Upper lobe of right lung (tissue), 1 donor: ENCODE data around the gene VSIG1. TPM values are rescaled to one million over a fixed set of nuclear protein-coding genes. Genes with fewer than 3 reads are reported as not detected.

Experiments used
- ATAC-seq: fragments of 200-7000 bp; cut with Tn5 transposase; one replicate; pipeline ENCODE4 v1.9.1; 2020; ENCODE audit warnings: mild to moderate bottlenecking, moderate library complexity
- DNase-seq: peaks from one replicate; pipeline ENCODE4 v3.0.0-alpha.2; 2020
- H3K27ac ChIP-seq: fragments of 200-600 bp; one replicate; pipeline ENCODE4 v1.8.0; 2022
- H3K27me3 ChIP-seq: fragments of 200-600 bp; one replicate; pipeline ENCODE4 v1.8.0; 2022; ENCODE audit warnings: mild to moderate bottlenecking
- H3K36me3 ChIP-seq: fragments of 200-600 bp; one replicate; pipeline ENCODE4 v1.8.0; 2022
- H3K4me1 ChIP-seq: fragments of 200-600 bp; one replicate; pipeline ENCODE4 v1.8.0; 2022
- H3K4me3 ChIP-seq: fragments of 200-600 bp; one replicate; pipeline ENCODE4 v1.8.0; 2022; ENCODE audit warnings: mild to moderate bottlenecking
- H3K9me3 ChIP-seq: fragments of 200-600 bp; one replicate; pipeline ENCODE4 v1.8.0; 2022
- intact Hi-C: fragments of 100-400 bp; cut with DNase I; formaldehyde crosslinking; loops from one replicate; pipeline ENCODE4 v1.11.0; 2022
- total RNA-seq: library from RNA; stranded (reverse); fragmentation: NEBNext Ultra II Directional; extraction: Animal tissue kit (Norgen Biotek cat#: 25700); gene quantifications from one replicate; pipeline ENCODE4 v1.2.1, GENCODE V29; 2021
- TF ChIP-seq, protein P1 (sequence below): fragments of 200-600 bp; IDR thresholded peaks from one replicate; pipeline ENCODE4 v1.8.0; 2022; ENCODE audit warnings: antibody characterized with exemption
- donor health status: DM: no; HTN: yes; CAD: no; lungs with severe emphysema.

Gene VSIG1
- total RNA-seq, 1 donor from 2014 or later = 1.1 TPM

DNA sequence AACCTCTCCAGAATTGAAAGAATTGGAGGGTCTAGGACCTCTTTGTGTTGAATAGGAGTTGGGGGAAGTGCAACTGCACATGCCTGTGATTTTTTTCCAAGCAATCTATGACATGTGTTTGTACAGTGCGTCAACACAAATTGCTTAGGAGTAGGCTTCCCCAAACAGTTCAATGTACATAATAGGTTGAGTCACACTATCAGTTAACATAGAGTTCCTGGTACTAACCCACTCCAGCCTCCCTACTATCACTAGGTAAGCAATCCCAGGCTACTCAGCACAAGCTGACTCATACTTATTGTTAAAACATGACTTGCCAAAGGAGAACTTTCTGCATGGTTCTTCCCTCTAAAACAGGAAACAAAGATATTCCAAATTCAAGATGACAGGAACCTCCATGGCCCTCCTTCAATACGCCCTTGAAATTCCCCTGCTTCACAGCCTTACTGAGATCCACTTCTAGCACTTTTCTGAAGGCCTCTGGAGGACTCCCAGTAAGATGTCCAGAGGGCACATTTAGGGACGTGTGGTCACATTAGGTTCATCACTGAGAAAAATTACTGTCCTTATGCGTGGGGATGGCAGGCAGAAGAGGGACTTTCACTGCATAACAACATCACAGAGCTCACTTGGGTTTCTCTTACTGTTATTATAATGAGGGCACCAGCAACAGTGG is 8.4 kb upstream of the VSIG1 start:
- no peak overlapping the region for H3K4me3 ChIP-seq
- no peak overlapping the region for H3K27ac ChIP-seq
- H3K36me3 ChIP-seq = no peaks in the 10 kb centered on the region
- H3K9me3 ChIP-seq = no peaks in the 10 kb centered on the region
- H3K4me1 ChIP-seq = no peaks in the 10 kb centered on the region
- DNase-seq (no peak), ATAC-seq (peak; percentile 93)
- TF ChIP-seq, protein P1, sequence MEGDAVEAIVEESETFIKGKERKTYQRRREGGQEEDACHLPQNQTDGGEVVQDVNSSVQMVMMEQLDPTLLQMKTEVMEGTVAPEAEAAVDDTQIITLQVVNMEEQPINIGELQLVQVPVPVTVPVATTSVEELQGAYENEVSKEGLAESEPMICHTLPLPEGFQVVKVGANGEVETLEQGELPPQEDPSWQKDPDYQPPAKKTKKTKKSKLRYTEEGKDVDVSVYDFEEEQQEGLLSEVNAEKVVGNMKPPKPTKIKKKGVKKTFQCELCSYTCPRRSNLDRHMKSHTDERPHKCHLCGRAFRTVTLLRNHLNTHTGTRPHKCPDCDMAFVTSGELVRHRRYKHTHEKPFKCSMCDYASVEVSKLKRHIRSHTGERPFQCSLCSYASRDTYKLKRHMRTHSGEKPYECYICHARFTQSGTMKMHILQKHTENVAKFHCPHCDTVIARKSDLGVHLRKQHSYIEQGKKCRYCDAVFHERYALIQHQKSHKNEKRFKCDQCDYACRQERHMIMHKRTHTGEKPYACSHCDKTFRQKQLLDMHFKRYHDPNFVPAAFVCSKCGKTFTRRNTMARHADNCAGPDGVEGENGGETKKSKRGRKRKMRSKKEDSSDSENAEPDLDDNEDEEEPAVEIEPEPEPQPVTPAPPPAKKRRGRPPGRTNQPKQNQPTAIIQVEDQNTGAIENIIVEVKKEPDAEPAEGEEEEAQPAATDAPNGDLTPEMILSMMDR = no peak
- no peaks in the 10 kb centered on the region for H3K27me3 ChIP-seq
- intact Hi-C loops = no loop called here

DNA sequence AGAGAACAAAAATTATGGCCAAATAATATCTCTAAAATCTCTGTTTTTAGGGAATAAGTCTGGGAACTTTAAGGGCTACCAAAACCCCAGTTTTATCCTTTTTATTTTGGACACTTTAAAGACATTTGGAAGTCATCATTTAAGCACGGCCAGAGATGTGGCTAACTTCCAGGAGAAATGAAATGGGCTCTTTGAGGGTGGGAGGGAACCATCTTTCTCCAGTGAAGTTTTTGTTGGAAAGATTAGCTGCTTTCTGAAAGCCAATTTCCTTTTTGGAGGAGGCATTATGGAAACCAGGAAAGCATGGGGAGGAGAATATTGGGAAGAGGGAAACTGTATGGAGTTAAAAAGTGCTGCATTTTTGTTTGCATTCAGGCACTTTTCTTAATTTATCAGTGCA is 4.8 kb downstream of the VSIG1 start:
- no peaks in the 10 kb centered on the region for H3K36me3 ChIP-seq
- H3K9me3 ChIP-seq = no peaks in the 10 kb centered on the region
- DNase-seq = no peak
- intact Hi-C loops = no loop called here
- no peak overlapping the region for H3K4me3 ChIP-seq
- no peaks in the 10 kb centered on the region for H3K4me1 ChIP-seq
- ATAC-seq = no peak
- TF ChIP-seq, protein P1 = no peak
- no peaks in the 10 kb centered on the region for H3K27me3 ChIP-seq
- no peak overlapping the region for H3K27ac ChIP-seq

DNA sequence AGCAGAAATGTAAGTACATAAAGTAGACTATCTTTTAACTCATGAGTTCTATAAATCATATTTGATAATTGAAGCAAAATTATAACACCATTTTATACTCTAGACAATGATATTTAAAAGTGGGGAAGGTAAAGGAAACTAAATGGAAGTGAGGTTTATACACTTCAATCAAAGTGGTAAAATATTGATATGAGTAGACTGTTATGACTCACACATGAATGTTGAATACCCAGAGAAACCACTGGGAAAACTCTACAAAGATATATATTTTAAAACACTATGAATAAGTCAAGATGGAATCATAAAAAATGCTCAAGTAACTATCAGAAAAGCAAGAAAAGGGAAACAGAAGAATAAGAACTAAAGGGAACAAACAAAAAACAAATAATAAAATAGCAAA is 8.4 kb downstream of the VSIG1 start:
- Histone ChIP-seq H3K27ac (no peak overlapping the region), H3K27me3 (no peaks in the 10 kb centered on the region), H3K9me3 (no peaks in the 10 kb centered on the region), H3K4me1 (no peaks in the 10 kb centered on the region), H3K4me3 (no peak overlapping the region), H3K36me3 (no peaks in the 10 kb centered on the region)
- DNase-seq (no peak), ATAC-seq (no peak)
- TF ChIP-seq, protein P1 = no peak
- intact Hi-C loops = no loop called here

DNA sequence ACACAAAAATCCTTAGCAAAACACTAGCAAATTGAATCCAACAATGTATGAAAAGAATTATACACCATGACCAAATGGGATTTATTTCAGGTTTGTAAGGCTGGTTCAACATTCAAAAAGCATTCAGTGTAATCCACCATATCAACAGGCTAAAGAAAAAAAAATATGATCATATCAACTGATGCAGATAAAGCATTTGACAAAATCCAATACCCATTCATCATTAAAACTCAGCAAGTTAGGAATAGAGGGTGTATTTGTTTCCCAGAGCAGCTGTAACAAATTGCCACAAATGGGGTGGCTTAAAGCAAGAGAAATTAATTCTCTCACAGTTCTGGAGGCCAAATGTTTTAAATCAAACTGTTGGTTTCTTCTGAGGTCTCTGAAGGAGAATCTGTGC is 10.7 kb downstream of the VSIG1 start:
- Histone ChIP-seq H3K4me1 (no peaks in the 10 kb centered on the region), H3K27me3 (no peaks in the 10 kb centered on the region), H3K9me3 (no peaks in the 10 kb centered on the region), H3K36me3 (no peaks in the 10 kb centered on the region), H3K4me3 (no peak overlapping the region), H3K27ac (no peak overlapping the region)
- intact Hi-C loops = no loop called here
- no peak for ATAC-seq
- no peak for DNase-seq
- TF ChIP-seq, protein P1 = no peak

DNA sequence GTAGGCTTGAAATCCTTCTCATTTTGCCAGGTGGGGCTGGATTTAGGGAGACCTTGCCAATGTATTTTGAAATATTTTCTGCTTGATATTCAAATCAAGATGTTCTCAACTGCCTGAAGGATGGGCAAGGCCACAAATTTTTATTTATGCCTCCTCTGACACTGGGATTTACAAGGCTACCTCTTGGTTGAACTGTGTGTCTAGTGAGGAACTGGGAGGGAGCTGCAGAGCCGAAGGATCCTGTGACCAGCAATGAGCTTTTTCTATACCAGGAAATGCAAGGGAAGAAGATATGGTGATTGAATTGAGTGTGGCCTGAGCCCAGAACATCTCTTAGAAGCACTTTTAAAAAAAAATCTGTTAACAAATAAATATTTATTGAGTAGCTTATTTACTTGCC is 14.9 kb downstream of the VSIG1 start:
- Histone ChIP-seq H3K4me3 (no peak overlapping the region), H3K27me3 (no peaks in the 10 kb centered on the region), H3K27ac (no peak overlapping the region), H3K4me1 (no peaks in the 10 kb centered on the region), H3K36me3 (no peaks in the 10 kb centered on the region), H3K9me3 (no peaks in the 10 kb centered on the region)
- intact Hi-C loops = no loop called here
- TF ChIP-seq, protein P1 = no peak
- ATAC-seq = no peak
- no peak for DNase-seq

DNA sequence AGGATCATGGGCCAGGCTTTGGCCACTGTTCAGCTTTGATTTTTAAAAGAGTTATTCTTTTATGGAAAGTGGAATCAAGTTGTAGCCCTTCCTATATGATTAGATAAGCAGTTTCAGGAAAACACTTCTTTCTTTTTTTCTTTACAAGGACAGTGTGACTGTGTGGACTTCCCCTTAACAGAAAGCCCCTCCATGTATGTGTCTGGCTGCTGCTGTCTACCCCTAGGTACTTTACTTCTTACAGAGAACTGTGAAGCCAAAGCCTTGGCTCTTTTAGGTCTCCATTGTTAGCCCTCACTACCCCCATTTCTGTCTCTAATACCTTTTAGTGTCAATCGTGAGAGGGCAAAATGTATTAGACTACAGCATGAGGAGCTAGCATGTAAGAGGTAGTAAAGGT is 19.1 kb downstream of the VSIG1 start:
- TF ChIP-seq, protein P1 = no peak
- intact Hi-C loops = no loop called here
- DNase-seq = no peak

More for the DNA sequence above, 19.1 kb downstream of the VSIG1 start:
- no peaks in the 10 kb centered on the region for H3K27me3 ChIP-seq
- H3K4me1 ChIP-seq = no peaks in the 10 kb centered on the region
- no peak for ATAC-seq
- H3K27ac ChIP-seq = no peak overlapping the region
- H3K4me3 ChIP-seq = no peak overlapping the region
- H3K9me3 ChIP-seq = no peaks in the 10 kb centered on the region
- no peaks in the 10 kb centered on the region for H3K36me3 ChIP-seq
